OCI-LY1 (cell line): Measurements from ENCODE around the gene SEC62.
A peak's percentile ranks its signal among the peaks of the same experiment; 100 is the strongest.

Experiments
- H2AFZ ChIP-seq: fragments of 200-600 bp; sonication (generic), shearing (Covaris generic); 2 replicates; pipeline ENCODE4 v1.6.0; 2014; ENCODE audit warnings: antibody characterized with exemption, mild to moderate bottlenecking, low read length
- H3F3A ChIP-seq: fragments of 200-600 bp; sonication (generic), shearing (Covaris generic); 2 replicates; pipeline ENCODE4 v1.6.0; 2014; ENCODE audit warnings: mild to moderate bottlenecking, antibody characterized with exemption, low read length, moderate library complexity; ENCODE audit not compliant: insufficient read depth
- H3K27ac ChIP-seq: fragments of 200-600 bp; sonication (generic); 2 replicates; pipeline ENCODE4 v1.5.1; 2014; ENCODE audit warnings: low read length, mixed run types, mild to moderate bottlenecking, low read depth; ENCODE audit not compliant: poor library complexity, severe bottlenecking
- H3K27me3 ChIP-seq: fragments of 200-600 bp; sonication (generic); 2 replicates; pipeline ENCODE4 v1.6.0; 2014; ENCODE audit warnings: antibody characterized with exemption, mild to moderate bottlenecking, low read length, moderate library complexity; ENCODE audit not compliant: insufficient read depth
- H3K36me3 ChIP-seq: fragments of 200-600 bp; sonication (generic); 2 replicates; pipeline ENCODE4 v1.6.1; 2014; ENCODE audit warnings: mild to moderate bottlenecking, antibody characterized with exemption, low read length, moderate library complexity, mixed read lengths; ENCODE audit not compliant: insufficient read depth
- H3K4me1 ChIP-seq: fragments of 200-600 bp; sonication (generic); 2 replicates; pipeline ENCODE4 v1.5.1; 2014; ENCODE audit warnings: mild to moderate bottlenecking, low read length, moderate library complexity; ENCODE audit not compliant: insufficient read depth, severe bottlenecking
- H3K4me2 ChIP-seq: fragments of 200-600 bp; sonication (generic), shearing (Covaris generic); 2 replicates; pipeline ENCODE4 v1.6.1; 2014; ENCODE audit warnings: low read length
- H3K4me3 ChIP-seq: fragments of 200-600 bp; sonication (generic); 2 replicates; pipeline ENCODE4 v1.5.1; 2014; ENCODE audit warnings: low read length, low read depth, mild to moderate bottlenecking, mixed read lengths; ENCODE audit not compliant: poor library complexity, severe bottlenecking
- H3K79me2 ChIP-seq: fragments of 200-600 bp; shearing (Covaris generic); 2 replicates; pipeline ENCODE4 v1.6.1; 2016; ENCODE audit warnings: mixed run types, low read length, mixed read lengths; ENCODE audit not compliant: insufficient read depth
- H3K9ac ChIP-seq: fragments of 200-600 bp; sonication (generic), shearing (Covaris generic); 2 replicates; pipeline ENCODE4 v1.6.1; 2014; ENCODE audit warnings: mild to moderate bottlenecking, low read length, mixed read lengths
- H3K9me2 ChIP-seq: fragments of 200-600 bp; sonication (generic), shearing (Covaris generic); 2 replicates; pipeline ENCODE4 v1.6.1; 2014; ENCODE audit warnings: low read depth, mild to moderate bottlenecking, low read length, mixed read lengths
- H3K9me3 ChIP-seq: fragments of 200-600 bp; shearing (Covaris generic); 2 replicates; pipeline ENCODE4 v1.6.1; 2014; ENCODE audit warnings: low read length, mixed read lengths
- H4K20me1 ChIP-seq: fragments of 200-600 bp; sonication (generic), shearing (Covaris generic); 2 replicates; pipeline ENCODE4 v1.6.0; 2016; ENCODE audit warnings: mild to moderate bottlenecking, low read length; ENCODE audit not compliant: insufficient read depth
- CTCF ChIP-seq: fragments of 200-600 bp; sonication (generic), shearing (Covaris generic); IDR thresholded peaks from 2 replicates; pipeline ENCODE4 v1.5.1; 2017; ENCODE audit warnings: mild to moderate bottlenecking, antibody characterized with exemption, low read length, moderate library complexity, mixed read lengths
- EZH2 ChIP-seq: fragments of 200-600 bp; sonication (generic), shearing (Covaris generic); IDR thresholded peaks from 2 replicates; pipeline ENCODE4 v1.8.0; 2017; ENCODE audit warnings: borderline replicate concordance, mixed run types, mild to moderate bottlenecking, antibody characterized with exemption, low read length, moderate library complexity, mixed read lengths

SEC62 gene

DNA sequence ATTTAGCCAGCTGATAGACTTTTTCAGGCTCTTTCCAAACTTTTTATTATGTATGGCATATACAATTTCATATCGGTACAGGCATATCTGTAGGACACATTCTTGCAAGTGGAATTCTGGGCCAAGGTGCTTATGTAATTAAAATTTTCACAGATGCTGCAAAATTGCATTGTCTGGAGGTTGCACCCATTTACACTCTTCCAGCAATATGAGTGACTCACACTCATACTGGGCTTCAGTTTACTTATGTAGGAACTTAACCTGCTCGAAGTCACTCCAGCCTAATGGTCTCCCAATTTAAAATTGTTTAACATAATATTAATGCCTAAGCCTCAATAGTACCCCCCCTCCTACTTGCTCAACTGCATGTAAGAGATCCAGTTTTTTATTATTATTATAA lies 11.2 kb upstream of the SEC62 start:
- Histone ChIP-seq H3K27me3 (no peaks in the 10 kb centered on the region), H3K4me3 (no peak overlapping the region), H3K9ac (no peak overlapping the region), H3K4me2 (no peak overlapping the region), H3K79me2 (no peaks in the 10 kb centered on the region), H3K36me3 (no peaks in the 10 kb centered on the region; the same call in 1 of the 2 replicates), H2AFZ (no peak overlapping the region), H4K20me1 (no peaks in the 10 kb centered on the region), H3K9me2 (no peaks in the 10 kb centered on the region), H3K9me3 (no peaks in the 10 kb centered on the region), H3F3A (no peaks in the 10 kb centered on the region), H3K4me1 (peaks cover 49% of the 10 kb centered on the region), H3K27ac (peak overlapping the region; percentile 93)
- TF ChIP-seq EZH2 (no peak), CTCF (no peak)

GRCh38 chr3:169964176-169964575 lies 2.4 kb upstream of the SEC62 start:
- Histone ChIP-seq H3F3A (no peaks in the 10 kb centered on the region), H4K20me1 (no peaks in the 10 kb centered on the region), H3K4me1 (peaks cover 61% of the 10 kb centered on the region), H3K27ac (peak overlapping the region; percentile 91), H3K4me2 (peak overlapping the region; percentile 47; the same call in 1 of the 2 replicates), H3K27me3 (no peaks in the 10 kb centered on the region), H3K9ac (no peak overlapping the region), H2AFZ (no peak overlapping the region), H3K36me3 (peaks cover 25% of the 10 kb centered on the region; the same call in 1 of the 2 replicates), H3K9me2 (no peaks in the 10 kb centered on the region), H3K9me3 (peaks cover 9% of the 10 kb centered on the region; the same call in 1 of the 2 replicates), H3K4me3 (no peak overlapping the region), H3K79me2 (peaks cover 31% of the 10 kb centered on the region)
- TF ChIP-seq EZH2 (no peak), CTCF (no peak)

- Histone ChIP-seq H2AFZ (no peak overlapping the region; the same call in 1 of the 2 replicates), H3K9me2 (no peaks in the 10 kb centered on the region), H3K79me2 (peaks cover 47% of the 10 kb centered on the region), H3K27me3 (no peaks in the 10 kb centered on the region), H4K20me1 (no peaks in the 10 kb centered on the region), H3K4me2 (peak overlapping the region; percentile 91), H3F3A (no peaks in the 10 kb centered on the region), H3K4me1 (peaks cover 73% of the 10 kb centered on the region), H3K27ac (peak overlapping the region; percentile 91), H3K9me3 (peaks cover 9% of the 10 kb centered on the region; the same call in 1 of the 2 replicates), H3K36me3 (peaks cover 39% of the 10 kb centered on the region), H3K9ac (peak overlapping the region; percentile 81), H3K4me3 (peak overlapping the region; percentile 90)
- TF ChIP-seq EZH2 = no peak
- TF ChIP-seq CTCF = no peak
These were observed 812 bp upstream of the SEC62 start for GRCh38 chr3:169965562-169966427.
